ENCODE results near the gene SIRT4. TPM values are rescaled to one million over a fixed set of nuclear protein-coding genes. Genes with fewer than 3 reads are reported as not detected.
A peak's percentile ranks its signal among the peaks of the same experiment; 100 is the strongest.

Gene SIRT4
- total RNA-seq, 1 experiment from 2014 or later = 3.7 TPM

- no peak for DNase-seq (ENCODE audit: low spot score)
- BruUV-seq (replicated peaks) = no TSS peak
- intact Hi-C loops (cut with micrococcal nuclease; ENCODE audit: unreplicated experiment) = loop anchor here (10.0 kb wide), 1 partner anchor 146 kb away; the partner anchor contains the start of gene RAB35
- no peak overlapping the region for H3K4me3 ChIP-seq (ENCODE audit: low read depth, low read length, poor library complexity, severe bottlenecking)
- no peaks in the 10 kb centered on the region for H3K9me3 ChIP-seq (ENCODE audit: low read depth, low read length, poor library complexity, severe bottlenecking)
- TF ChIP-seq EZH2 (IDR thresholded peaks at IDR 0.05; ENCODE audit: borderline replicate concordance, low read depth, low read length, poor library complexity, severe bottlenecking) (no peak), CTCF (conservative IDR thresholded peaks at IDR 0.05; ENCODE audit: low read depth, low read length) (no peak)
- no peaks in the 10 kb centered on the region for H3K36me3 ChIP-seq (ENCODE audit: insufficient read depth, low read length, poor library complexity, severe bottlenecking)
- peaks cover 28% of the 10 kb centered on the region for H3K4me1 ChIP-seq (ENCODE audit: insufficient read depth, low read length, poor library complexity, severe bottlenecking)
- H3K27me3 ChIP-seq (replicated peaks; ENCODE audit: insufficient read depth, low read depth, low read length, poor library complexity) = no peaks in the 10 kb centered on the region
- H3K27ac ChIP-seq (ENCODE audit: low read depth, low read length, poor library complexity, severe bottlenecking) = no peak overlapping the region
- ChIA-PET POLR2A (ENCODE audit: low non-redundant PET) (no interaction called here), CTCF (interaction anchor here (8.5 kb wide), 1 partner anchor 32 kb away, joined by 141 read pairs; no protein-coding TSS in a partner anchor)
Measured at GRCh38 chr12:120260607-120261006, 41.5 kb upstream of the SIRT4 start.

GRCh38 chr12:120261951-120262851 is 39.9 kb upstream of the SIRT4 start:
- peaks cover 34% of the 10 kb centered on the region for H3K4me1 ChIP-seq (ENCODE audit: insufficient read depth, low read length, poor library complexity, severe bottlenecking)
- POLR2A ChIA-PET (ENCODE audit: low non-redundant PET) = interaction anchor here (0.5 kb wide), 1 partner anchor 29 kb away, joined by 3 read pairs; no protein-coding TSS in a partner anchor
- H3K27me3 ChIP-seq (replicated peaks; ENCODE audit: insufficient read depth, low read depth, low read length, poor library complexity) = no peaks in the 10 kb centered on the region
- intact Hi-C loops (cut with micrococcal nuclease; ENCODE audit: unreplicated experiment) = loop anchor here (10.0 kb wide), 1 partner anchor 147 kb away; the partner anchor contains the start of gene RAB35
- no peak overlapping the region for H3K27ac ChIP-seq (ENCODE audit: low read depth, low read length, poor library complexity, severe bottlenecking)
- no peak overlapping the region for H3K4me3 ChIP-seq (ENCODE audit: low read depth, low read length, poor library complexity, severe bottlenecking)
- CTCF ChIA-PET = interaction anchor here (1.6 to 8.5 kb wide), 2 partner anchors 27 to 34 kb away, joined by 11 to 141 read pairs; no protein-coding TSS in a partner anchor
- TF ChIP-seq EZH2 (IDR thresholded peaks at IDR 0.05; ENCODE audit: borderline replicate concordance, low read depth, low read length, poor library complexity, severe bottlenecking) (no peak), CTCF (conservative IDR thresholded peaks at IDR 0.05; ENCODE audit: low read depth, low read length) (no peak)
- H3K9me3 ChIP-seq (ENCODE audit: low read depth, low read length, poor library complexity, severe bottlenecking) = no peaks in the 10 kb centered on the region
- no peaks in the 10 kb centered on the region for H3K36me3 ChIP-seq (ENCODE audit: insufficient read depth, low read length, poor library complexity, severe bottlenecking)
- no TSS peak for BruUV-seq (replicated peaks)
- DNase-seq (ENCODE audit: low spot score) = no peak

- no peak for DNase-seq (ENCODE audit: low spot score)
- H3K4me1 ChIP-seq (ENCODE audit: insufficient read depth, low read length, poor library complexity, severe bottlenecking) = peaks cover 28% of the 10 kb centered on the region
- intact Hi-C loops (cut with micrococcal nuclease; ENCODE audit: unreplicated experiment) = loop anchor here (10.0 kb wide), 1 partner anchor 148 kb away; the partner anchor contains the start of gene RAB35
- TF ChIP-seq CTCF (conservative IDR thresholded peaks at IDR 0.05; ENCODE audit: low read depth, low read length) = no peak
- no peak for TF ChIP-seq EZH2 (IDR thresholded peaks at IDR 0.05; ENCODE audit: borderline replicate concordance, low read depth, low read length, poor library complexity, severe bottlenecking)
- peak overlapping the region; percentile 80 for H3K4me3 ChIP-seq (ENCODE audit: low read depth, low read length, poor library complexity, severe bottlenecking)
- POLR2A ChIA-PET (ENCODE audit: low non-redundant PET) = interaction anchor here (0.5 kb wide), 1 partner anchor 28 kb away, joined by 3 read pairs; no protein-coding TSS in a partner anchor
- H3K36me3 ChIP-seq (ENCODE audit: insufficient read depth, low read length, poor library complexity, severe bottlenecking) = no peaks in the 10 kb centered on the region
- no peaks in the 10 kb centered on the region for H3K27me3 ChIP-seq (replicated peaks; ENCODE audit: insufficient read depth, low read depth, low read length, poor library complexity)
- H3K9me3 ChIP-seq (ENCODE audit: low read depth, low read length, poor library complexity, severe bottlenecking) = no peaks in the 10 kb centered on the region
- BruUV-seq (replicated peaks) = TSS peak; percentile 34
- no peak overlapping the region for H3K27ac ChIP-seq (ENCODE audit: low read depth, low read length, poor library complexity, severe bottlenecking)
- CTCF ChIA-PET = interaction anchor here (0.5 to 8.5 kb wide), 5 partner anchors 16 to 620 kb away, joined by 3 to 141 read pairs (median 4); no protein-coding TSS in a partner anchor
Measured at GRCh38 chr12:120262852-120263747, 39.0 kb upstream of the SIRT4 start.

Data from A673 (cell line).